Osteocyte (in vitro differentiated cells): ENCODE measurements around the gene NXN. TPM values are rescaled to one million over a fixed set of nuclear protein-coding genes. Genes with fewer than 3 reads are reported as not detected.
A peak's percentile ranks its signal among the peaks of the same experiment; 100 is the strongest.
"Not testable (repeated sequence)": the region's sequence is repeated elsewhere in the genome, so short reads cannot be mapped to it uniquely, and the experiment has no call there.

ENCODE experiments used
- DNase-seq: peaks from one replicate; pipeline ENCODE4 v3.0.0; 2021; ENCODE audit warnings: mixed read lengths; ENCODE audit not compliant: unreplicated experiment; ENCODE audit errors: extremely low spot score
- H3K27ac Mint-ChIP-seq: one replicate; pipeline ENCODE4 v1.8.0; 2021; ENCODE audit warnings: mild to moderate bottlenecking, mixed read lengths; ENCODE audit not compliant: unreplicated experiment
- H3K27me3 Mint-ChIP-seq: one replicate; pipeline ENCODE4 v1.8.0; 2021; ENCODE audit warnings: mixed read lengths; ENCODE audit not compliant: unreplicated experiment
- H3K36me3 Mint-ChIP-seq: one replicate; pipeline ENCODE4 v1.8.0; 2021; ENCODE audit warnings: mixed read lengths; ENCODE audit not compliant: unreplicated experiment
- H3K4me1 Mint-ChIP-seq: one replicate; pipeline ENCODE4 v1.8.0; 2021; ENCODE audit warnings: mixed read lengths; ENCODE audit not compliant: unreplicated experiment
- H3K4me3 Mint-ChIP-seq: one replicate; pipeline ENCODE4 v1.8.0; 2021; ENCODE audit warnings: mild to moderate bottlenecking, moderate library complexity, mixed read lengths; ENCODE audit not compliant: unreplicated experiment
- H3K9me3 Mint-ChIP-seq: one replicate; pipeline ENCODE4 v1.8.0; 2021; ENCODE audit warnings: mixed read lengths; ENCODE audit not compliant: unreplicated experiment
- CTCF ChIP-seq: fragments of 200-600 bp; sonication (generic); IDR thresholded peaks from 2 replicates; pipeline ENCODE4 v1.5.0; 2021; ENCODE audit warnings: antibody characterized with exemption, mild to moderate bottlenecking, moderate library complexity
- total RNA-seq: library from RNA; stranded (reverse); gene quantifications from 2 replicates; pipeline ENCODE4 v1.2.1, GENCODE V29; 2021

Gene NXN
- total RNA-seq, 1 donor from 2014 or later: 123 TPM

- Mint-ChIP-seq H3K9me3 (no peaks in the 10 kb centered on the region), H3K4me1 (peaks cover 51% of the 10 kb centered on the region), H3K4me3 (no peak overlapping the region), H3K36me3 (peaks cover 18% of the 10 kb centered on the region), H3K27ac (peak overlapping the region; percentile 35), H3K27me3 (no peaks in the 10 kb centered on the region)
- no peak for TF ChIP-seq CTCF
- no peak for DNase-seq
Observed at GRCh38 chr17:924711-925475, 54.7 kb downstream of the NXN start.

- Mint-ChIP-seq H3K36me3 (peaks cover 13% of the 10 kb centered on the region), H3K4me1 (peaks cover 45% of the 10 kb centered on the region), H3K27ac (peak overlapping the region; percentile 24)
- not testable (repeated sequence) for H3K9me3 Mint-ChIP-seq, H3K27me3 Mint-ChIP-seq, H3K4me3 Mint-ChIP-seq, DNase-seq
Observed at GRCh38 chr17:924306-924705, 55.3 kb downstream of the NXN start.

GRCh38 chr17:923633-924032 lies 55.9 kb downstream of the NXN start:
- no peaks in the 10 kb centered on the region for H3K27me3 Mint-ChIP-seq
- no peak for DNase-seq
- TF ChIP-seq CTCF: no peak
- peaks cover 13% of the 10 kb centered on the region for H3K36me3 Mint-ChIP-seq
- H3K4me3 Mint-ChIP-seq: no peak overlapping the region
- H3K4me1 Mint-ChIP-seq: peaks cover 42% of the 10 kb centered on the region
- H3K9me3 Mint-ChIP-seq: no peaks in the 10 kb centered on the region
- no peak overlapping the region for H3K27ac Mint-ChIP-seq

- DNase-seq: no peak
- H3K9me3 Mint-ChIP-seq: no peaks in the 10 kb centered on the region
- H3K4me3 Mint-ChIP-seq: no peak overlapping the region
- H3K36me3 Mint-ChIP-seq: peaks cover 20% of the 10 kb centered on the region
- H3K4me1 Mint-ChIP-seq: peaks cover 33% of the 10 kb centered on the region
- H3K27ac Mint-ChIP-seq: peak overlapping the region; percentile 68
- H3K27me3 Mint-ChIP-seq: no peaks in the 10 kb centered on the region
- TF ChIP-seq CTCF: no peak
Observed at GRCh38 chr17:921161-921560, 58.4 kb downstream of the NXN start.

DNA sequence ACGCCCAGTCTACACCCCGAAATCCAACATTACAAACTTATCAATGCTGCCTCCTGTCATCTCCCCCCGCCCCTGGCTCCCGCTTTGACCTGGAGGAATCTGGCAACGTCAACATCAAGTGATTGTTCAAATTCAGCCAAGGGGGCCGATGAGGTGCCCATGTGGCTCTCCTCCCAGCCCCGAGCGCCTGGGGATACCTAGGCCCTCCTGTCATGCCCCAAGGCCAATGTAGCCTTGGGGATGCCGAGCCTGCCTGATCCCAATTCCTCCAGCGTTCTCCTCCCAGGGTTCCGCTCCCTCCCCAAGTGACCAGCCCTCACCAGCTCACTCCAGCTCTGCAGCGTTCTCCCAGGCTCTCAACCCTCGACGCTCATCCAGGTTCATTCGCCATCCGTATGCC lies 59.4 kb downstream of the NXN start:
- peaks cover 36% of the 10 kb centered on the region for H3K4me1 Mint-ChIP-seq
- H3K9me3 Mint-ChIP-seq: no peaks in the 10 kb centered on the region
- peaks cover 17% of the 10 kb centered on the region for H3K36me3 Mint-ChIP-seq
- no peaks in the 10 kb centered on the region for H3K27me3 Mint-ChIP-seq
- H3K4me3 Mint-ChIP-seq: no peak overlapping the region
- no peak for DNase-seq
- TF ChIP-seq CTCF: no peak
- H3K27ac Mint-ChIP-seq: peak overlapping the region; percentile 50
